ENCODE results near the gene CDC42SE2.

GRCh38 chr5:131318455-131318854, 54.6 kb downstream of the CDC42SE2 start:
- no peak for TF ChIP-seq CTCF (IDR thresholded peaks at IDR 0.05 in 4 of 5, conservative IDR thresholded peaks at IDR 0.05 in 1 of 5)
- TF ChIP-seq POLR2A (IDR thresholded peaks at IDR 0.05) = no peak
